GM18505 (cell line): ENCODE measurements around the gene HOMEZ.
"Not testable (repeated sequence)": the region's sequence is repeated elsewhere in the genome, so short reads cannot be mapped to it uniquely, and the experiment has no call there.

Experiments used
- ATAC-seq: cut with Tn5 transposase; IDR thresholded peaks from one replicate; pipeline ENCODE4 v1.9.1; 2021; ENCODE audit not compliant: unreplicated experiment
- POLR2A ChIP-seq: IDR thresholded peaks from 4 replicates; pipeline ENCODE4 v1.6.1; 2011; ENCODE audit warnings: borderline replicate concordance; ENCODE audit not compliant: insufficient read depth, insufficient read length; ENCODE audit errors: extremely low read depth

Gene HOMEZ

GRCh38 chr14:23240661-23241060 lies 45.3 kb downstream of the HOMEZ start:
- TF ChIP-seq POLR2A = no peak
- no peak for ATAC-seq

GRCh38 chr14:23237772-23238594 lies 47.9 kb downstream of the HOMEZ start, which contains the start of gene RNF212B:
Gene RNF212B (plus strand): TSS chr14:23237936. CDS start chr14:23240346, 2,410 bp downstream.
- TF ChIP-seq POLR2A = no peak
- ATAC-seq = peak; percentile 77

- ATAC-seq = not testable (repeated sequence)
These were observed 53.6 kb downstream of the HOMEZ start for GRCh38 chr14:23232241-23232808.

- no peak for ATAC-seq
- no peak for TF ChIP-seq POLR2A
These were observed 57.1 kb downstream of the HOMEZ start for GRCh38 chr14:23228812-23229211.

- TF ChIP-seq POLR2A = no peak
- ATAC-seq = no peak
These were observed 58.4 kb downstream of the HOMEZ start for GRCh38 chr14:23227566-23227965.

GRCh38 chr14:23224958-23225357 lies 61.0 kb downstream of the HOMEZ start:
- not testable (repeated sequence) for ATAC-seq
